ENCODE results near the gene BCL2L12.

The BCL2L12 gene

DNA sequence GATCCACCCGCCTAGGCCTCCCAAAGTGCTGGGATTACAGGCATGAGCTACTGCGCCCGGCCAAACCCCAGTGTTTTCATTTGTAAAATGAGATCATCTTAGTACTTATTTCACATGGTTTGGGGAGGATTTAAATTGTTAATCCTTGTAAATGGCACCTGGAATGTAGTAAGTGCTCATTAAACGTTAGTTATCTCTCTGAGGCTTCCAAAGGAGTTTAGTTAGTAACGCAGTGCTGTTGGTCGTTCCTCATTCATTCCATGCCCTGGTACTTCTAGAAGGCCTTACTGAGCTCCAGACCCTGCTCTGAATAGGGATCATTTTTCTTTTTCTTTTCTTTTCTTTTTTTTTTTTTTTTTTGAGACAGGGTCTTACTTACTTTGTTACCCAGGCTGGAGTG is 30.4 kb downstream of the BCL2L12 start:
- H3K36me3 ChIP-seq (ENCODE audit: insufficient read depth, low read length), result no peaks in the 10 kb centered on the region
- DNase-seq, result no peak

GRCh38 chr19:49696865-49697264 is 31.1 kb downstream of the BCL2L12 start:
- TF ChIP-seq, protein P1, sequence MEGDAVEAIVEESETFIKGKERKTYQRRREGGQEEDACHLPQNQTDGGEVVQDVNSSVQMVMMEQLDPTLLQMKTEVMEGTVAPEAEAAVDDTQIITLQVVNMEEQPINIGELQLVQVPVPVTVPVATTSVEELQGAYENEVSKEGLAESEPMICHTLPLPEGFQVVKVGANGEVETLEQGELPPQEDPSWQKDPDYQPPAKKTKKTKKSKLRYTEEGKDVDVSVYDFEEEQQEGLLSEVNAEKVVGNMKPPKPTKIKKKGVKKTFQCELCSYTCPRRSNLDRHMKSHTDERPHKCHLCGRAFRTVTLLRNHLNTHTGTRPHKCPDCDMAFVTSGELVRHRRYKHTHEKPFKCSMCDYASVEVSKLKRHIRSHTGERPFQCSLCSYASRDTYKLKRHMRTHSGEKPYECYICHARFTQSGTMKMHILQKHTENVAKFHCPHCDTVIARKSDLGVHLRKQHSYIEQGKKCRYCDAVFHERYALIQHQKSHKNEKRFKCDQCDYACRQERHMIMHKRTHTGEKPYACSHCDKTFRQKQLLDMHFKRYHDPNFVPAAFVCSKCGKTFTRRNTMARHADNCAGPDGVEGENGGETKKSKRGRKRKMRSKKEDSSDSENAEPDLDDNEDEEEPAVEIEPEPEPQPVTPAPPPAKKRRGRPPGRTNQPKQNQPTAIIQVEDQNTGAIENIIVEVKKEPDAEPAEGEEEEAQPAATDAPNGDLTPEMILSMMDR (IDR thresholded peaks at IDR 0.05; ENCODE audit: borderline replicate concordance, extremely low read depth, low read length, poor library complexity, severe bottlenecking), result no peak
- TF ChIP-seq EZH2 (IDR thresholded peaks at IDR 0.05; ENCODE audit: borderline replicate concordance, low read depth, low read length, severe bottlenecking), result no peak
- H3K36me3 ChIP-seq (ENCODE audit: insufficient read depth, low read length), result no peaks in the 10 kb centered on the region
- H3K4me2 ChIP-seq (ENCODE audit: insufficient read depth, low read length), result no peak overlapping the region
- H4K20me1 ChIP-seq (ENCODE audit: insufficient read depth, low read length), result no peaks in the 10 kb centered on the region
- H3K9me3 ChIP-seq (ENCODE audit: insufficient read depth, low read length, severe bottlenecking), result no peaks in the 10 kb centered on the region
- H2AFZ ChIP-seq (ENCODE audit: low read depth, low read length), result no peak overlapping the region
- no peaks in the 10 kb centered on the region for H3K27me3 ChIP-seq (ENCODE audit: insufficient read depth, low read length, poor library complexity)
- H3K4me3 ChIP-seq (ENCODE audit: low read depth in 1 of 2, low read length in 2 of 2), result no peak overlapping the region
- H3K9ac ChIP-seq (ENCODE audit: low read depth, low read length), result no peak overlapping the region
- H3K27ac ChIP-seq (ENCODE audit: low read length), result no peak overlapping the region
- ATAC-seq (ENCODE audit: insufficient read depth, low read depth) (no peak), DNase-seq (no peak)
- H3K4me1 ChIP-seq (ENCODE audit: insufficient read depth, low read length), result no peaks in the 10 kb centered on the region
- H3K79me2 ChIP-seq (ENCODE audit: insufficient read depth, low read length), result no peaks in the 10 kb centered on the region

More for the DNA sequence above, 30.4 kb downstream of the BCL2L12 start:
- ATAC-seq (ENCODE audit: insufficient read depth, low read depth), result no peak
- no peaks in the 10 kb centered on the region for H3K27me3 ChIP-seq (ENCODE audit: insufficient read depth, low read length, poor library complexity)
- H3K4me1 ChIP-seq (ENCODE audit: insufficient read depth, low read length), result no peaks in the 10 kb centered on the region
- no peak overlapping the region for H3K9ac ChIP-seq (ENCODE audit: low read depth, low read length)
- no peak overlapping the region for H3K4me3 ChIP-seq (ENCODE audit: low read depth in 1 of 2, low read length in 2 of 2)
- no peak overlapping the region for H2AFZ ChIP-seq (ENCODE audit: low read depth, low read length)
- TF ChIP-seq, protein P1 (IDR thresholded peaks at IDR 0.05; ENCODE audit: borderline replicate concordance, extremely low read depth, low read length, poor library complexity, severe bottlenecking), result no peak
- no peak for TF ChIP-seq EZH2 (IDR thresholded peaks at IDR 0.05; ENCODE audit: borderline replicate concordance, low read depth, low read length, severe bottlenecking)
- no peak overlapping the region for H3K27ac ChIP-seq (ENCODE audit: low read length)
- no peaks in the 10 kb centered on the region for H4K20me1 ChIP-seq (ENCODE audit: insufficient read depth, low read length)
- no peaks in the 10 kb centered on the region for H3K79me2 ChIP-seq (ENCODE audit: insufficient read depth, low read length)
- H3K9me3 ChIP-seq (ENCODE audit: insufficient read depth, low read length, severe bottlenecking), result no peaks in the 10 kb centered on the region
- no peak overlapping the region for H3K4me2 ChIP-seq (ENCODE audit: insufficient read depth, low read length)

DNA sequence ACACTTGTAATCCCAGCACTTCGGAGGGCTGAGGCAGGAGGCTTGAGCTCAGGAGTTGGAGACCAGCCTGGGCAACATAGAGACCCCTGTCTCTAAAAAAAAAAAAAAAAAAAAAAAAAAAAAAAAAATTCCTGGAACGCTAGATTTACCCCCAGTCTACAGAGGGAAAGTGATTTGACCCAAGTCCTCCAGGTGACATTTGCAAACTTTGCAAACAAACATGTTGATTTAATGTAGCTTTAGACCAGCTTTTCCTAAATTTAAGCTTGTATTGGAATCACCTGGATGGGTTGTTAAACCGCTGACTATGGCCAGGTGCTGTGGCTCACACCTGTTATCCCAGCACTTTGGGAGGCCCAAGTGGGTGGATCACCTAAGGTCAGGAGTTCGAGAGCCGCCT is 33.6 kb downstream of the BCL2L12 start:
- Histone ChIP-seq H3K27ac (ENCODE audit: low read length) (no peak overlapping the region), H3K9me3 (ENCODE audit: insufficient read depth, low read length, severe bottlenecking) (no peaks in the 10 kb centered on the region), H3K27me3 (ENCODE audit: insufficient read depth, low read length, poor library complexity) (no peaks in the 10 kb centered on the region), H2AFZ (ENCODE audit: low read depth, low read length) (no peak overlapping the region), H3K4me2 (ENCODE audit: insufficient read depth, low read length) (no peak overlapping the region), H3K4me3 (ENCODE audit: low read depth in 1 of 2, low read length in 2 of 2) (no peak overlapping the region), H3K4me1 (ENCODE audit: insufficient read depth, low read length) (no peaks in the 10 kb centered on the region), H3K36me3 (ENCODE audit: insufficient read depth, low read length) (no peaks in the 10 kb centered on the region), H3K79me2 (ENCODE audit: insufficient read depth, low read length) (no peaks in the 10 kb centered on the region), H3K9ac (ENCODE audit: low read depth, low read length) (no peak overlapping the region), H4K20me1 (ENCODE audit: insufficient read depth, low read length) (no peaks in the 10 kb centered on the region)
- TF ChIP-seq, protein P1 (IDR thresholded peaks at IDR 0.05; ENCODE audit: borderline replicate concordance, extremely low read depth, low read length, poor library complexity, severe bottlenecking), result no peak
- TF ChIP-seq EZH2 (IDR thresholded peaks at IDR 0.05; ENCODE audit: borderline replicate concordance, low read depth, low read length, severe bottlenecking), result no peak
- ATAC-seq (ENCODE audit: insufficient read depth, low read depth) (no peak), DNase-seq (no peak)

DNA sequence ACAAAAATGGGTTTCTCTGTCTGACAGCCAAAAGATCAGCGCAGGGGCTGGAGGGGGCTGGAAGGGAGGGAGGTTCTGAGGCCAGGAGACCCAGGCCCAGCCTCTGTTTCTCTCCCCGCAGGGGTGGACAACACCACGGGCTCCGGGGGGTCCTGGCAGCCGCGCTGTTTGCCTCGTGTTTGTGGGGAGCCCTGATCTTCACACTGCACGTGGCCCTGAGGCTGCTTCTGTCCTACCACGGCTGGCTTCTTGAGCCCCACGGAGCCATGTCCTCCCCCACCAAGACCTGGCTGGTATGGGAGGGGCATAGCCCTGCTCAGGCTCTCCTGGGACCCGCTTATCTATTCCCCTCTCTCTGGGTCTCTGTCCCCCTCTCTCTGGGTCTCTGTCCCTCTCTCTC is 34.8 kb downstream of the BCL2L12 start:
- Histone ChIP-seq H3K27ac (ENCODE audit: low read length) (no peak overlapping the region), H3K4me1 (ENCODE audit: insufficient read depth, low read length) (no peaks in the 10 kb centered on the region), H3K79me2 (ENCODE audit: insufficient read depth, low read length) (no peaks in the 10 kb centered on the region), H3K27me3 (ENCODE audit: insufficient read depth, low read length, poor library complexity) (no peaks in the 10 kb centered on the region), H2AFZ (ENCODE audit: low read depth, low read length) (no peak overlapping the region), H4K20me1 (ENCODE audit: insufficient read depth, low read length) (no peaks in the 10 kb centered on the region), H3K36me3 (ENCODE audit: insufficient read depth, low read length) (no peaks in the 10 kb centered on the region), H3K4me3 (ENCODE audit: low read depth in 1 of 2, low read length in 2 of 2) (no peak overlapping the region), H3K4me2 (ENCODE audit: insufficient read depth, low read length) (no peak overlapping the region), H3K9ac (ENCODE audit: low read depth, low read length) (no peak overlapping the region), H3K9me3 (ENCODE audit: insufficient read depth, low read length, severe bottlenecking) (no peaks in the 10 kb centered on the region)
- DNase-seq, result no peak
- no peak for TF ChIP-seq EZH2 (IDR thresholded peaks at IDR 0.05; ENCODE audit: borderline replicate concordance, low read depth, low read length, severe bottlenecking)
- TF ChIP-seq, protein P1 (IDR thresholded peaks at IDR 0.05; ENCODE audit: borderline replicate concordance, extremely low read depth, low read length, poor library complexity, severe bottlenecking), result no peak
- 0 out of 3 replicates have a peak, but pooled peaks have one; percentile 14 for ATAC-seq (ENCODE audit: insufficient read depth, low read depth)

All from DND-41 (cell line).